Transverse colon (tissue), 4 donors: ENCODE results near the gene ZNF189. TPM values are rescaled to one million over a fixed set of nuclear protein-coding genes. Genes with fewer than 3 reads are reported as not detected.

Experiments
- DNase-seq: peaks from one replicate; pipeline ENCODE4 v3.0.0-alpha.2; 2019
- H3K27ac ChIP-seq, 4 donors: fragments of 200-600 bp; sonication (generic); 2 replicates each; pipeline ENCODE4 v1.5.1; 2016 to 2018; ENCODE audit warnings: inconsistent platforms in 4 of 4
- H3K27me3 ChIP-seq: fragments of 200-600 bp; sonication (generic); 2 replicates; pipeline ENCODE4 v1.5.1; 2017; ENCODE audit warnings: inconsistent platforms
- H3K36me3 ChIP-seq, 4 donors: fragments of 200-600 bp; sonication (generic); 2 replicates each; pipeline ENCODE4 v1.5.1; 2017 to 2019; ENCODE audit warnings: inconsistent platforms in 4 of 4
- H3K4me1 ChIP-seq, 4 donors: fragments of 200-600 bp; sonication (generic); 2 replicates each; pipeline ENCODE4 v1.5.1; 2017 to 2020; ENCODE audit warnings: inconsistent platforms in 4 of 4
- H3K4me3 ChIP-seq, 4 donors: fragments of 200-600 bp; sonication (generic); 1 replicate in 1 of 4; 2 replicates in 3 of 4; pipeline versions ENCODE4 v1.5.1 to v1.6.1; 2017 to 2019; ENCODE audit warnings: inconsistent platforms in 4 of 4
- H3K9me3 ChIP-seq, 2 donors: fragments of 200-600 bp; sonication (generic); 2 replicates each; pipeline ENCODE4 v1.5.1; 2017 to 2019; ENCODE audit warnings: inconsistent platforms in 2 of 2
- EP300 ChIP-seq: sonication (generic); formaldehyde crosslinking; IDR thresholded peaks from one replicate; pipeline ENCODE4 v1.6.1; 2017; ENCODE audit warnings: antibody characterized with exemption, low read depth
- POLR2A ChIP-seq: fragments of 450-650 bp; IDR thresholded peaks from one replicate; pipeline ENCODE4 v1.6.1; 2016; ENCODE audit warnings: antibody characterized with exemption, mild to moderate bottlenecking, moderate library complexity
- POLR2AphosphoS5 ChIP-seq, 3 donors: sonication (generic); formaldehyde crosslinking; IDR thresholded peaks; one replicate each; pipeline ENCODE4 v1.6.1; 2016; ENCODE audit warnings: antibody characterized with exemption in 3 of 3
- WGBS, 2 donors: methylation state at CpG; one replicate each; pipeline ENCODE4 v1.1.5; 2018; ENCODE audit warnings: low coverage in 1 of 2; 5-methylcytosine and 5-hydroxymethylcytosine counted together
- in situ Hi-C, 4 donors: fragments of 200-750 bp; cut with MboI; loops; one replicate each; pipeline versions ENCODE4 v1.15.0 to v1.15.1; 2017; ENCODE audit warnings: low sequenced_read_pairs in 3 of 4, low pct_ligation_motif_present in 1 of 4, low pct_unique_long_range_greater_than_20kb in 1 of 4
- intact Hi-C: fragments of 100-400 bp; cut with DNase I; formaldehyde crosslinking; loops from one replicate; pipeline ENCODE4 v1.15.1; 2023; ENCODE audit warnings: low total_unique reads
- total RNA-seq, 4 donors: library from RNA; depleted of rRNA; stranded (reverse); fragments of >200 nt; gene quantifications; one replicate each; pipeline ENCODE4 v1.1.0, GENCODE V29; 2016
- TF ChIP-seq, protein P1 (sequence below), 5 experiments: fragments of 200-600 bp in 3 of 5; fragments of 450-650 bp in 2 of 5; sonication (generic) in 3 of 5; IDR thresholded peaks; 1 replicate in 2 of 5; 2 replicates in 3 of 5; pipeline ENCODE4 v1.5.1; 2016 to 2017; ENCODE audit warnings: antibody characterized with exemption in 5 of 5, inconsistent platforms in 3 of 5, mild to moderate bottlenecking in 2 of 5, moderate library complexity in 1 of 5

ZNF189 gene
- total RNA-seq, 4 donors from 2014 or later, result 5.6 to 21.3 (median 13.4) TPM

DNA sequence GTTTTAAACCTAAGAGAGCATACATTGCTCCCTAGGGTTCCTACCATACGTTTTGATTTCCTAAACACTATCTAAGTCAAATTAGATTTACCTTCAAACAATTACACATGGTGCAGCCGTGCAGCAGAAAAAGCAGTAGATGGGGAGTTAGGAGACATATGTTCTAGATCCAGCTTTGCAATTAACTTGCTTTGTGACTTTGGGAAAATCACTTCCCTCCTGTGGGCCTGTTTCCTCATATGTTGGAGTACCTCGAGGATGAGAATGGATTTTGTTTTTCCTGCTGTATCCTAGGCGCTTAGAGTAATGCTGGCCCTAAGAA lies 944 bp upstream of the ZNF189 start:
- WGBS, 2 donors, result 4 to 7% methylated on average over 4 of the region's 4 CpGs
- Histone ChIP-seq H3K9me3 (peaks cover 0 to 7% of the 10 kb centered on the region in 2 donors), H3K4me1 (peaks cover 8 to 50% (median 26%) of the 10 kb centered on the region in 4 donors), H3K27ac (peak overlapping the region; percentile 84 to 93 (median 88)), H3K4me3 (peak overlapping the region; percentile 31 to 94 (median 60)), H3K27me3 (no peaks in the 10 kb centered on the region), H3K36me3 (peaks cover 2 to 28% (median 14%) of the 10 kb centered on the region in 4 donors)
- in situ Hi-C loops, result loop anchor here in 1 of 4 donors (10.0 kb wide), 1 partner anchor 137 kb away; the partner anchor contains the start of gene RNF20
- peak; percentile 7 for DNase-seq
- intact Hi-C loops, result no loop called here
- no peak for TF ChIP-seq POLR2AphosphoS5 (IDR thresholded peaks at IDR 0.05)
- no peak for TF ChIP-seq POLR2A
- TF ChIP-seq, protein P1, sequence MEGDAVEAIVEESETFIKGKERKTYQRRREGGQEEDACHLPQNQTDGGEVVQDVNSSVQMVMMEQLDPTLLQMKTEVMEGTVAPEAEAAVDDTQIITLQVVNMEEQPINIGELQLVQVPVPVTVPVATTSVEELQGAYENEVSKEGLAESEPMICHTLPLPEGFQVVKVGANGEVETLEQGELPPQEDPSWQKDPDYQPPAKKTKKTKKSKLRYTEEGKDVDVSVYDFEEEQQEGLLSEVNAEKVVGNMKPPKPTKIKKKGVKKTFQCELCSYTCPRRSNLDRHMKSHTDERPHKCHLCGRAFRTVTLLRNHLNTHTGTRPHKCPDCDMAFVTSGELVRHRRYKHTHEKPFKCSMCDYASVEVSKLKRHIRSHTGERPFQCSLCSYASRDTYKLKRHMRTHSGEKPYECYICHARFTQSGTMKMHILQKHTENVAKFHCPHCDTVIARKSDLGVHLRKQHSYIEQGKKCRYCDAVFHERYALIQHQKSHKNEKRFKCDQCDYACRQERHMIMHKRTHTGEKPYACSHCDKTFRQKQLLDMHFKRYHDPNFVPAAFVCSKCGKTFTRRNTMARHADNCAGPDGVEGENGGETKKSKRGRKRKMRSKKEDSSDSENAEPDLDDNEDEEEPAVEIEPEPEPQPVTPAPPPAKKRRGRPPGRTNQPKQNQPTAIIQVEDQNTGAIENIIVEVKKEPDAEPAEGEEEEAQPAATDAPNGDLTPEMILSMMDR (IDR thresholded peaks at IDR 0.05), result no peak
- no peak for TF ChIP-seq EP300

- TF ChIP-seq POLR2AphosphoS5 (IDR thresholded peaks at IDR 0.05) (no peak), POLR2A (no peak), EP300 (no peak)
- TF ChIP-seq, protein P1 (IDR thresholded peaks at IDR 0.05), result no peak
- DNase-seq, result peak; percentile 7
- peaks cover 3 to 42% (median 21%) of the 10 kb centered on the region in 4 donors for H3K36me3 ChIP-seq
- peak overlapping the region; percentile 53 to 94 (median 74) for H3K4me3 ChIP-seq
- WGBS, 2 donors, result 0 to 2% methylated on average over 1 to 28 of the region's 28 CpGs
- peaks cover 5 to 19% of the 10 kb centered on the region in 2 donors for H3K9me3 ChIP-seq
- no peaks in the 10 kb centered on the region for H3K27me3 ChIP-seq
- in situ Hi-C loops (loop anchor here in 1 of 4 donors (10.0 kb wide), 1 partner anchor 136 kb away; the partner anchor contains the start of gene RNF20), intact Hi-C loops (no loop called here)
- H3K4me1 ChIP-seq, result peaks cover 8 to 50% (median 26%) of the 10 kb centered on the region in 4 donors
- H3K27ac ChIP-seq, result peak overlapping the region; percentile 84 to 93 (median 88)
Measured at GRCh38 chr9:101398930-101399642, 435 bp downstream of the ZNF189 start.

DNA sequence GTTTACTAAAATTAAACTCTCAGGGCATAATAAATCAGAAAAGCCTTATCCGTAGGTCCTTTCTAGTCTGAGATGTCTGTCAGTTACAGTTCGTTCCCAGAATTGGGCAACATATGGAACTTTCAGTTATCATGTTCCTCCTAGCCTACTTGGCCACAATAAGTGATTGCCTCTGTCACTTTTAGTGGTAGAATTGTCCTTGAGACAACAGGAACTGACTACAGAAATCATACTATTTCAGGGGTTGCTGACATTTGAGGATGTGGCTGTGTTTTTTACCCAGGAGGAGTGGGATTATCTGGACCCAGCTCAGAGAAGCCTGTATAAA lies 956 bp downstream of the ZNF189 start:
- Histone ChIP-seq H3K36me3 (peaks cover 3 to 47% (median 24%) of the 10 kb centered on the region in 4 donors), H3K9me3 (peaks cover 10 to 24% of the 10 kb centered on the region in 2 donors), H3K27me3 (no peaks in the 10 kb centered on the region), H3K27ac (peak overlapping the region; percentile 84 to 93 (median 88)), H3K4me3 (peak overlapping the region; percentile 53 to 94 (median 74)), H3K4me1 (peaks cover 8 to 50% (median 26%) of the 10 kb centered on the region in 4 donors)
- TF ChIP-seq POLR2A (no peak), POLR2AphosphoS5 (IDR thresholded peaks at IDR 0.05) (no peak), EP300 (no peak)
- TF ChIP-seq, protein P1 (IDR thresholded peaks at IDR 0.05), result no peak
- no peak for DNase-seq
- intact Hi-C loops, result no loop called here
- WGBS, 2 donors, result 0 to 9% methylated on average over 2 of the region's 2 CpGs
- in situ Hi-C loops, result loop anchor here in 1 of 4 donors (10.0 kb wide), 1 partner anchor 135 kb away; the partner anchor contains the start of gene RNF20

GRCh38 chr9:101400120-101400519 lies 1.5 kb downstream of the ZNF189 start:
- peak overlapping the region in 2 of 4 donors; percentile 68 to 94 for H3K4me3 ChIP-seq
- 51 to 59% methylated on average over 5 of the region's 5 CpGs for WGBS, 2 donors
- H3K27ac ChIP-seq, result peak overlapping the region; percentile 84 to 93 (median 88)
- no peak for TF ChIP-seq POLR2AphosphoS5 (IDR thresholded peaks at IDR 0.05)
- TF ChIP-seq, protein P1 (IDR thresholded peaks at IDR 0.05), result no peak
- no peak for TF ChIP-seq EP300
- no peak for TF ChIP-seq POLR2A
- DNase-seq, result peak; percentile 10
- H3K36me3 ChIP-seq, result peaks cover 4 to 52% (median 27%) of the 10 kb centered on the region in 4 donors
- intact Hi-C loops, result no loop called here
- H3K4me1 ChIP-seq, result peaks cover 8 to 49% (median 26%) of the 10 kb centered on the region in 4 donors
- in situ Hi-C loops, result no loop called here
- no peaks in the 10 kb centered on the region for H3K27me3 ChIP-seq
- H3K9me3 ChIP-seq, result peaks cover 14 to 29% of the 10 kb centered on the region in 2 donors
